GM21367 (cell line): ENCODE data around the gene SUSD1.
A peak's percentile ranks its signal among the peaks of the same experiment; 100 is the strongest.

ENCODE experiments used
- ATAC-seq: cut with Tn5 transposase; IDR thresholded peaks from one replicate; pipeline ENCODE4 v1.9.1; 2021; ENCODE audit not compliant: unreplicated experiment

SUSD1 gene

GRCh38 chr9:112072721-112073638, 102.1 kb downstream of the SUSD1 start:
- no peak for ATAC-seq

GRCh38 chr9:112069318-112070169, 105.6 kb downstream of the SUSD1 start:
- no peak for ATAC-seq

GRCh38 chr9:112065806-112066606, 109.1 kb downstream of the SUSD1 start:
- no peak for ATAC-seq

GRCh38 chr9:112064871-112065270, 110.2 kb downstream of the SUSD1 start:
- no peak for ATAC-seq

GRCh38 chr9:112063586-112063985, 111.5 kb downstream of the SUSD1 start:
- no peak for ATAC-seq

- ATAC-seq = no peak
These were observed 111.9 kb downstream of the SUSD1 start for GRCh38 chr9:112063151-112063550.

GRCh38 chr9:112061152-112061740, 113.9 kb downstream of the SUSD1 start:
- peak; percentile 75 for ATAC-seq

GRCh38 chr9:112059966-112060320, 115.2 kb downstream of the SUSD1 start:
- ATAC-seq = no peak

- no peak for ATAC-seq
These were observed 115.7 kb downstream of the SUSD1 start for GRCh38 chr9:112059145-112059965.

GRCh38 chr9:112056996-112057395, 118.1 kb downstream of the SUSD1 start:
- ATAC-seq = no peak

GRCh38 chr9:112054916-112055315, 120.2 kb downstream of the SUSD1 start:
- ATAC-seq = no peak

- ATAC-seq = no peak
These were observed 123.3 kb downstream of the SUSD1 start for GRCh38 chr9:112051812-112052211.

- no peak for ATAC-seq
These were observed 124.3 kb downstream of the SUSD1 start for GRCh38 chr9:112050544-112051475.

GRCh38 chr9:112049811-112050516, 125.1 kb downstream of the SUSD1 start:
- ATAC-seq = no peak

- no peak for ATAC-seq
These were observed 126.0 kb downstream of the SUSD1 start for GRCh38 chr9:112048924-112049691.

GRCh38 chr9:112047538-112048066, 127.5 kb downstream of the SUSD1 start:
- no peak for ATAC-seq

- no peak for ATAC-seq
These were observed 128.9 kb downstream of the SUSD1 start for GRCh38 chr9:112046181-112046580.
